ENCODE results near the gene PHYHD1. TPM values are rescaled to one million over a fixed set of nuclear protein-coding genes. Genes with fewer than 3 reads are reported as not detected.

The PHYHD1 gene
- total and polyA plus RNA-seq, 2 of the 13 experiments (the other 11 are each of a cell fraction or from before 2014, with no cell fraction given): 10.6 to 25.3 TPM

DNA sequence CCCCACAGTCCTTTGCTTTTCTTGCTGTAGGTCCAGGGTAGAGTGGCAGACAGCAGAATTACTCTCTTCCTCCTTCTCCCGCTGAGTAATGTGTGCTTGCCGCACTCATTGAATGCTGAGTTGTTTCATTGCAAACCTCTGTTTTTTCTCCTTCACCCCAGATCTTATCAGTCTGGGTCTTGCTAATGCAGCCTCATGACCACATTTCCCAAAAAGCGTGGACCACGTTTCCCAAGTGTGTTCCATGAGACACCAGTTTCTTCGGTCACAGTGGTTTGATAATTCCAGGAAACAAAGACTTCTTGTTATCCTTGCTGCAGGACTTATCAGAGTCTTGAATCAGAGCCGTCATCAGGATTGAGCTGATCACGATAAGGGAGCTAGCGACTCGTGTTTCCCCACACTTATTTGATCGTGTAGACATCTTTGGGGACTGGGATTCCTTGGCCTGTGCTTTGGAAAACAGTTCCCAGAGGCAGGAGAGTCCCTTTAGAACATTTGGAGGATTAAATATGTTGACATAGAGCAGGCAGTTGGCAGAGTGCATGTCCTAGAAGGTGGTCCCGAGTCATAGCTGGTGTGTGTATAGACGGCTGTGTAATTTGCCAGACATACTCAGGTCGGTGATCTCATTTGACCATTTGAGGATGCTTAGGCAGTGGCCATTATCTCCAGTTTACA is 34.4 kb upstream of the PHYHD1 start (continued):
- TF ChIP-seq, protein P1, sequence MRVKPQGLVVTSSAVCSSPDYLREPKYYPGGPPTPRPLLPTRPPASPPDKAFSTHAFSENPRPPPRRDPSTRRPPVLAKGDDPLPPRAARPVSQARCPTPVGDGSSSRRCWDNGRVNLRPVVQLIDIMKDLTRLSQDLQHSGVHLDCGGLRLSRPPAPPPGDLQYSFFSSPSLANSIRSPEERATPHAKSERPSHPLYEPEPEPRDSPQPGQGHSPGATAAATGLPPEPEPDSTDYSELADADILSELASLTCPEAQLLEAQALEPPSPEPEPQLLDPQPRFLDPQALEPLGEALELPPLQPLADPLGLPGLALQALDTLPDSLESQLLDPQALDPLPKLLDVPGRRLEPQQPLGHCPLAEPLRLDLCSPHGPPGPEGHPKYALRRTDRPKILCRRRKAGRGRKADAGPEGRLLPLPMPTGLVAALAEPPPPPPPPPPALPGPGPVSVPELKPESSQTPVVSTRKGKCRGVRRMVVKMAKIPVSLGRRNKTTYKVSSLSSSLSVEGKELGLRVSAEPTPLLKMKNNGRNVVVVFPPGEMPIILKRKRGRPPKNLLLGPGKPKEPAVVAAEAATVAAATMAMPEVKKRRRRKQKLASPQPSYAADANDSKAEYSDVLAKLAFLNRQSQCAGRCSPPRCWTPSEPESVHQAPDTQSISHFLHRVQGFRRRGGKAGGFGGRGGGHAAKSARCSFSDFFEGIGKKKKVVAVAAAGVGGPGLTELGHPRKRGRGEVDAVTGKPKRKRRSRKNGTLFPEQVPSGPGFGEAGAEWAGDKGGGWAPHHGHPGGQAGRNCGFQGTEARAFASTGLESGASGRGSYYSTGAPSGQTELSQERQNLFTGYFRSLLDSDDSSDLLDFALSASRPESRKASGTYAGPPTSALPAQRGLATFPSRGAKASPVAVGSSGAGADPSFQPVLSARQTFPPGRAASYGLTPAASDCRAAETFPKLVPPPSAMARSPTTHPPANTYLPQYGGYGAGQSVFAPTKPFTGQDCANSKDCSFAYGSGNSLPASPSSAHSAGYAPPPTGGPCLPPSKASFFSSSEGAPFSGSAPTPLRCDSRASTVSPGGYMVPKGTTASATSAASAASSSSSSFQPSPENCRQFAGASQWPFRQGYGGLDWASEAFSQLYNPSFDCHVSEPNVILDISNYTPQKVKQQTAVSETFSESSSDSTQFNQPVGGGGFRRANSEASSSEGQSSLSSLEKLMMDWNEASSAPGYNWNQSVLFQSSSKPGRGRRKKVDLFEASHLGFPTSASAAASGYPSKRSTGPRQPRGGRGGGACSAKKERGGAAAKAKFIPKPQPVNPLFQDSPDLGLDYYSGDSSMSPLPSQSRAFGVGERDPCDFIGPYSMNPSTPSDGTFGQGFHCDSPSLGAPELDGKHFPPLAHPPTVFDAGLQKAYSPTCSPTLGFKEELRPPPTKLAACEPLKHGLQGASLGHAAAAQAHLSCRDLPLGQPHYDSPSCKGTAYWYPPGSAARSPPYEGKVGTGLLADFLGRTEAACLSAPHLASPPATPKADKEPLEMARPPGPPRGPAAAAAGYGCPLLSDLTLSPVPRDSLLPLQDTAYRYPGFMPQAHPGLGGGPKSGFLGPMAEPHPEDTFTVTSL (CRISPR knock-in tag; IDR thresholded peaks at IDR 0.05; ENCODE audit: borderline replicate concordance): no peak
- TF ChIP-seq FOXK1 (CRISPR knock-in tag; IDR thresholded peaks at IDR 0.05; ENCODE audit: borderline replicate concordance, low read depth) (no peak), MBD4 (IDR thresholded peaks at IDR 0.05; ENCODE audit: borderline replicate concordance, low read length) (no peak)

GRCh38 chr9:128887049-128887448 is 33.7 kb upstream of the PHYHD1 start:
- Histone ChIP-seq H3K9ac (ENCODE audit: insufficient read depth, low read depth, low read length) (no peak overlapping the region), H3K79me2 (ENCODE audit: insufficient read depth, low read length) (peaks cover 59% of the 10 kb centered on the region), H3K27me3 (ENCODE audit: control insufficient read depth in 1 of 2, insufficient read depth in 2 of 2, low read length in 2 of 2) (no peaks in the 10 kb centered on the region; a peak in 1 of 5 replicates), H3K4me3 (replicated peaks in 1 of 3; ENCODE audit: insufficient read depth in 1 of 3, low read depth in 2 of 3, low read length in 3 of 3) (no peak overlapping the region), H3K4me2 (ENCODE audit: low read depth, low read length) (no peak overlapping the region), H3K4me1 (ENCODE audit: insufficient read depth, low read length) (peaks cover 22% of the 10 kb centered on the region), H3K36me3 (replicated peaks in 1 of 2; ENCODE audit: control insufficient read depth in 1 of 2, insufficient read depth in 2 of 2, low read length in 2 of 2) (peaks cover 14 to 53% of the 10 kb centered on the region in 2 experiments; a peak in 4 of 5 replicates), H3K27ac (ENCODE audit: extremely low read length, insufficient read depth, low read length) (no peak overlapping the region), H4K20me1 (ENCODE audit: insufficient read depth, low read length) (no peaks in the 10 kb centered on the region), H2AFZ (ENCODE audit: low read length) (no peak overlapping the region), H3K9me3 (ENCODE audit: low read length) (no peaks in the 10 kb centered on the region)
- POLR2A ChIA-PET: no interaction called here
- 96% methylated on average over 3 of the region's 3 CpGs for WGBS (ENCODE audit: low lambda C conversion rate)
- in situ Hi-C loops (cut with HindIII; ENCODE audit: extremely low pct_ligation_motif_present, low pct_unique_long_range_greater_than_20kb): no loop called here
- CTCF ChIA-PET (ENCODE audit: low intra/inter-chr PET ratio, low total read pairs): no interaction called here
- BruUV-seq (replicated peaks): no TSS peak
- FAIRE-seq: no peak
- intact Hi-C loops (cut with micrococcal nuclease; ENCODE audit: unreplicated experiment): no loop called here
- TF ChIP-seq ZNF704 (CRISPR knock-in tag; IDR thresholded peaks at IDR 0.05; ENCODE audit: borderline replicate concordance): no peak
- no peak for DNase-seq (ENCODE audit: low spot score)
- ATAC-seq: no peak
